CD4-positive, CD25-positive, alpha-beta regulatory T cell (primary cell): ENCODE measurements around the gene PARN. TPM values are rescaled to one million over a fixed set of nuclear protein-coding genes. Genes with fewer than 3 reads are reported as not detected.

Experiments used
- ATAC-seq, 2 donors: fragments of 150-1000 bp; cut with Tn5 transposase; one replicate each; pipeline ENCODE4 v1.10.0; 2021; ENCODE audit warnings: low read depth in 2 of 2, moderate number of reproducible peaks in 2 of 2, moderate library complexity in 1 of 2
- DNase-seq, 3 donors: peaks; one replicate each; pipeline versions ENCODE4 v3.0.0 to v3.0.0-alpha.2; 2012 to 2022; ENCODE audit warnings: mixed read lengths in 1 of 3
- H3K27ac ChIP-seq: one replicate; pipeline ENCODE4 v1.7.0; 2013; ENCODE audit warnings: mild to moderate bottlenecking, low read length; ENCODE audit not compliant: insufficient read depth, poor library complexity, severe bottlenecking
- H3K27me3 ChIP-seq: one replicate; pipeline ENCODE4 v1.7.0; 2013; ENCODE audit warnings: low read length; ENCODE audit not compliant: control insufficient read depth, insufficient read depth
- H3K36me3 ChIP-seq: one replicate; pipeline ENCODE4 v1.7.0; 2013; ENCODE audit warnings: mild to moderate bottlenecking, low read length, moderate library complexity; ENCODE audit not compliant: control insufficient read depth, insufficient read depth
- H3K4me1 ChIP-seq: 2 replicates; pipeline ENCODE4 v1.7.0; 2013; ENCODE audit warnings: mild to moderate bottlenecking, low read length; ENCODE audit not compliant: insufficient read depth, control insufficient read depth, poor library complexity, severe bottlenecking
- H3K4me3 ChIP-seq: one replicate; pipeline ENCODE4 v1.7.0; 2013; ENCODE audit warnings: low read depth, mild to moderate bottlenecking, low read length, moderate library complexity
- H3K9me3 ChIP-seq, 2 experiments: 1 replicate in 1 of 2; 2 replicates in 1 of 2; pipeline ENCODE4 v1.7.0; 2013; ENCODE audit warnings: low read length in 2 of 2, mild to moderate bottlenecking in 1 of 2, moderate library complexity in 1 of 2; ENCODE audit not compliant: control insufficient read depth in 2 of 2
- H3K27ac Mint-ChIP-seq, 3 donors: one replicate each; pipeline ENCODE4 v1.8.0; 2020 to 2022; ENCODE audit warnings: mild to moderate bottlenecking in 3 of 3, mixed read lengths in 3 of 3, moderate library complexity in 2 of 3
- H3K27me3 Mint-ChIP-seq: one replicate; pipeline ENCODE4 v1.8.0; 2022; ENCODE audit warnings: mild to moderate bottlenecking, mixed read lengths
- H3K36me3 Mint-ChIP-seq: one replicate; pipeline ENCODE4 v1.8.0; 2020; ENCODE audit warnings: mixed read lengths
- H3K4me1 Mint-ChIP-seq, 4 donors: one replicate each; pipeline ENCODE4 v1.8.0; 2020 to 2022; ENCODE audit warnings: mixed read lengths in 4 of 4, mild to moderate bottlenecking in 1 of 4
- H3K4me3 Mint-ChIP-seq, 4 donors: one replicate each; pipeline ENCODE4 v1.8.0; 2020 to 2022; ENCODE audit warnings: mild to moderate bottlenecking in 4 of 4, mixed read lengths in 4 of 4, moderate library complexity in 3 of 4
- H3K9me3 Mint-ChIP-seq, 7 donors: one replicate each; pipeline ENCODE4 v1.8.0; 2020 to 2022; ENCODE audit warnings: mixed read lengths in 7 of 7, mild to moderate bottlenecking in 3 of 7, moderate library complexity in 2 of 7
- polyA plus RNA-seq, 4 donors: library from polyadenylated mRNA; unstranded; fragments of 300-500 nt; fragmentation: Illumina TruSeq; gene quantifications; one replicate each; pipeline ENCODE4 v1.2.3, GENCODE V29; 2021
- total RNA-seq: library from RNA; stranded (reverse); gene quantifications from one replicate; pipeline ENCODE4 v1.2.3, GENCODE V29; 2022

Gene PARN
- total and polyA plus RNA-seq, 5 donors from 2014 or later: 36.2 to 50.9 (median 46.6) TPM

DNA sequence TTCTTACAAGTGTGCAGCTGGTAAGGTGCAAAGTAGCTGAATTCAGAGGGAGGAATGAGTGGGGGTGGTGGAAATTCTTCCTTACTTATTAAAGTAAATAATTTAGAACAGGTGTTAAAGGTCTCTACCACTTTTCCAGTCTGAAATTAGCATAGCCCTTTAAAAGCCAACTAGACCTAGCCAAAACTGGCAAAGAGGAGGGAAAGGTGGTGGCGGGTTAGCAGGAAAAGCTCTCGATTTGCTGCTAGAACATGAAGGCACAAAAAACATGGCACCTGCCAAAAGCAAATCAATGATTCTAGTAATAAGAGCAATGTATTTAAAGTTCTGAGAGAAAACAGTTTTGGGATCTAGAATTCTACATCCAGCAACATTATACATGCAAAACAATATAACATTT lies 157.7 kb downstream of the PARN start:
- Histone ChIP-seq H3K27ac (no peak overlapping the region), H3K36me3 (no peaks in the 10 kb centered on the region), H3K4me1 (no peaks in the 10 kb centered on the region), H3K4me3 (no peak overlapping the region), H3K9me3 (no peaks in the 10 kb centered on the region), H3K27me3 (no peaks in the 10 kb centered on the region)
- H3K36me3 Mint-ChIP-seq: peaks cover 43% of the 10 kb centered on the region
- H3K4me1 Mint-ChIP-seq: peaks cover 0 to 10% (median 6%) of the 10 kb centered on the region in 4 donors
- DNase-seq: no peak
- H3K4me3 Mint-ChIP-seq: no peak overlapping the region
- no peaks in the 10 kb centered on the region for H3K27me3 Mint-ChIP-seq
- peaks cover 0 to 1% (median 0%) of the 10 kb centered on the region in 7 donors for H3K9me3 Mint-ChIP-seq
- no peak overlapping the region for H3K27ac Mint-ChIP-seq
- ATAC-seq: no peak

- no peak overlapping the region for H3K4me3 ChIP-seq
- H3K27ac ChIP-seq: no peak overlapping the region
- Mint-ChIP-seq H3K27ac (no peak overlapping the region), H3K27me3 (no peaks in the 10 kb centered on the region), H3K9me3 (peaks cover 0 to under 1% (median 0%) of the 10 kb centered on the region in 7 donors), H3K4me1 (peaks cover 0 to 9% (median 6%) of the 10 kb centered on the region in 4 donors), H3K36me3 (peaks cover 48% of the 10 kb centered on the region), H3K4me3 (no peak overlapping the region)
- H3K36me3 ChIP-seq: no peaks in the 10 kb centered on the region
- no peak for DNase-seq
- no peak for ATAC-seq
- no peaks in the 10 kb centered on the region for H3K9me3 ChIP-seq
- H3K27me3 ChIP-seq: no peaks in the 10 kb centered on the region
- no peaks in the 10 kb centered on the region for H3K4me1 ChIP-seq
These were observed 159.3 kb downstream of the PARN start for GRCh38 chr16:14470788-14471187.

DNA sequence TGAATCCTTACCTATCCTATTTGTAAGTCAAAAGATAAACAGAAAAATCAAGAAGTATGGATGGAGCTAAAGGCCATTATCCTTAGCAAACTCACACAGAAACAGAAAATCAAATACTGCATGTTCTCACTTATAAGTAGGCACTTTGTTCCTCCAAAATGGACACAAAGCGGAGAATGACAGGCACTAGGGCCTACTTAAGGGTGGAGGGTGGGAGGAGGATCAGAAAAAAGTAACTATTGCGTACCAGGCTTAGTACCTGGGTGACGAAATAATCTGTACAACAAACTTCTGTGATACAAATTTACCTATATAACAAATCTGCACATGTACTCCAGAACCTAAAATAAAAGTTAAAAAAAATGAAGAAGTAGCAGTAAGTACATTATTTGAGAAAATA lies 164.3 kb downstream of the PARN start:
- no peak overlapping the region for H3K4me3 Mint-ChIP-seq
- H3K27me3 ChIP-seq: no peaks in the 10 kb centered on the region
- H3K27ac ChIP-seq: no peak overlapping the region
- peaks cover 2 to 8% (median 6%) of the 10 kb centered on the region in 7 donors for H3K9me3 Mint-ChIP-seq
- H3K36me3 ChIP-seq: peaks cover 8% of the 10 kb centered on the region
- DNase-seq (no peak), ATAC-seq (no peak)
- no peaks in the 10 kb centered on the region for H3K27me3 Mint-ChIP-seq
- H3K4me1 Mint-ChIP-seq: peaks cover 2 to 10% (median 5%) of the 10 kb centered on the region in 4 donors
- peaks cover 59% of the 10 kb centered on the region for H3K36me3 Mint-ChIP-seq
- H3K4me1 ChIP-seq: no peaks in the 10 kb centered on the region
- peaks cover 3 to 12% of the 10 kb centered on the region in 2 experiments for H3K9me3 ChIP-seq
- no peak overlapping the region for H3K27ac Mint-ChIP-seq
- no peak overlapping the region for H3K4me3 ChIP-seq

- H3K36me3 Mint-ChIP-seq: peaks cover 62% of the 10 kb centered on the region
- H3K4me3 Mint-ChIP-seq: no peak overlapping the region
- no peak overlapping the region for H3K27ac Mint-ChIP-seq
- Histone ChIP-seq H3K4me1 (no peaks in the 10 kb centered on the region), H3K9me3 (peaks cover 3 to 12% of the 10 kb centered on the region in 2 experiments), H3K36me3 (peaks cover 8% of the 10 kb centered on the region), H3K27ac (no peak overlapping the region), H3K4me3 (no peak overlapping the region), H3K27me3 (no peaks in the 10 kb centered on the region)
- no peaks in the 10 kb centered on the region for H3K27me3 Mint-ChIP-seq
- ATAC-seq (no peak), DNase-seq (no peak)
- H3K4me1 Mint-ChIP-seq: peaks cover 2 to 13% (median 5%) of the 10 kb centered on the region in 4 donors
- peaks cover 2 to 8% (median 6%) of the 10 kb centered on the region in 7 donors for H3K9me3 Mint-ChIP-seq
These were observed 165.3 kb downstream of the PARN start for GRCh38 chr16:14464796-14465195.

DNA sequence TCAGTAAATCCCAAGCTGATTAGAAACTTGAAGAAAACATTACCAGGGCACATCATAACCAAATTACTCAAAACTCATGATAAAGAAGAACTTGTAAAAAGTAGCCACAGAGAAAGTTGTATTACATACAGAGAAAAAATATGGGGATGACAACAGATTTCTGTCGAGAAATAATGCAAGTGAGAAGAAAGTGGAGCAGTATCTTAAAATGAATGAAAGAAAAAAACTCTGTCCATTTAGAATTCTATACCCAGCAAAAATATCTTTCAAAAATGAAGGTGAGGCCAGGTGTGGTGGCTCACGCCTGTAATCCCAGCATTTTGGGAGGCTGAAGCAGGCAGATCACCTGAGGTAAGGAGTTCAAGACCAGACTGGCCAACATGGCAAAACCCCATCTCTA lies 165.9 kb downstream of the PARN start:
- Mint-ChIP-seq H3K4me3 (no peak overlapping the region), H3K36me3 (peaks cover 58% of the 10 kb centered on the region)

DNA sequence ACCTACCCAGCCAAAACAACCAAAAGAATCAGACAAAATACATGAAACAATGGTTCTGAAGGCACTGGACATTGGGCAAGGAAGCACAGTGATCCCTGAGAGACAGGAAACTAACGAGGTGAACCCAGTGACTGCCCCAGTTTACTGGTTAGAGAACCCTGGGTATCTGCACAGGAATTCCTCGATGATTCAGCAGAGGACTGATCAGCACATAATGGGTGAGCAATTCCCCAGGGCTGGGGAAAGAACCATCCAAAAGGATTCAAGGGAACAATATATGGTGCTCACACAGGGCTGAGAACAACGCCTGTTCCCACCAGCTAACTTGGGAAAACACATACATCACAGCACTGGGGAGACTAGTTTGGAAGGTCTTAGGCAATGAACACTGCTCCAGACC lies 167.2 kb downstream of the PARN start:
- peaks cover 53% of the 10 kb centered on the region for H3K36me3 Mint-ChIP-seq
- H3K9me3 Mint-ChIP-seq: peaks cover 2 to 8% (median 6%) of the 10 kb centered on the region in 7 donors
- Histone ChIP-seq H3K9me3 (peaks cover 3 to 12% of the 10 kb centered on the region in 2 experiments), H3K36me3 (peaks cover 8% of the 10 kb centered on the region), H3K27me3 (no peaks in the 10 kb centered on the region), H3K27ac (no peak overlapping the region), H3K4me3 (no peak overlapping the region), H3K4me1 (no peaks in the 10 kb centered on the region)
- DNase-seq (no peak), ATAC-seq (no peak)
- no peaks in the 10 kb centered on the region for H3K27me3 Mint-ChIP-seq
- H3K4me3 Mint-ChIP-seq: no peak overlapping the region
- peaks cover 2 to 13% (median 4%) of the 10 kb centered on the region in 4 donors for H3K4me1 Mint-ChIP-seq
- H3K27ac Mint-ChIP-seq: peak overlapping the region in 1 of 3 donors; percentile 11

More for the DNA sequence above, 165.9 kb downstream of the PARN start:
- no peaks in the 10 kb centered on the region for H3K27me3 Mint-ChIP-seq
- Histone ChIP-seq H3K27ac (no peak overlapping the region), H3K4me3 (no peak overlapping the region), H3K36me3 (peaks cover 8% of the 10 kb centered on the region), H3K27me3 (no peaks in the 10 kb centered on the region), H3K4me1 (no peaks in the 10 kb centered on the region), H3K9me3 (peaks cover 3 to 12% of the 10 kb centered on the region in 2 experiments)
- ATAC-seq (no peak), DNase-seq (no peak)
- peaks cover 2 to 13% (median 5%) of the 10 kb centered on the region in 4 donors for H3K4me1 Mint-ChIP-seq
- H3K9me3 Mint-ChIP-seq: peaks cover 2 to 8% (median 6%) of the 10 kb centered on the region in 7 donors
- no peak overlapping the region for H3K27ac Mint-ChIP-seq

- Histone ChIP-seq H3K27ac (no peak overlapping the region), H3K9me3 (peaks cover 3 to 12% of the 10 kb centered on the region in 2 experiments), H3K4me1 (no peaks in the 10 kb centered on the region), H3K4me3 (no peak overlapping the region), H3K36me3 (peaks cover 7% of the 10 kb centered on the region), H3K27me3 (no peaks in the 10 kb centered on the region)
- peak overlapping the region in 1 of 3 donors; percentile 11 for H3K27ac Mint-ChIP-seq
- H3K27me3 Mint-ChIP-seq: no peaks in the 10 kb centered on the region
- peaks cover 41% of the 10 kb centered on the region for H3K36me3 Mint-ChIP-seq
- no peak for ATAC-seq
- peaks cover 1 to 8% (median 6%) of the 10 kb centered on the region in 7 donors for H3K9me3 Mint-ChIP-seq
- H3K4me3 Mint-ChIP-seq: no peak overlapping the region
- H3K4me1 Mint-ChIP-seq: peaks cover 0 to 13% (median 5%) of the 10 kb centered on the region in 4 donors
- DNase-seq: no peak
These were observed 169.3 kb downstream of the PARN start for GRCh38 chr16:14460726-14461125.

DNA sequence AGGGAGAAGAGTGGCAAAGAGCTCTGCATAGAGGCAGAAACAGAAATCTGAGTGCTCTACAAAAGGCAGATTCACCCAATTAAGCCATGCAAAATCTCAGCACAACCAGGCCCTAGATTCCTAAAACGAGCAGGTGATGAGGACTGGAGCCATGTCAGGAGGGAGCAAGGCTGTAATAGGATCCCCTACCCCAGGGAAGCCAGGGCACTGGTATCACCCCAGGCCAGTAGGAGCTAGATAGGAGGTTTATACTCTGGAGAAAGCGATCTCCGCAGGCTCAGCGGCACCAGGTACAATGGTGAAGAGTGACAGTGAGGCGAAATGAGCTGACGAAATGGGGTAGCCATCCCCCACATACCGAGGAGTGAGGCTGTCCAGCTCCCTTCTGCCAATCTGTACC lies 171.5 kb downstream of the PARN start:
- H3K4me3 ChIP-seq: no peak overlapping the region
- ATAC-seq (no peak), DNase-seq (no peak)
- Mint-ChIP-seq H3K36me3 (peaks cover 35% of the 10 kb centered on the region), H3K27me3 (no peaks in the 10 kb centered on the region), H3K9me3 (peaks cover 0 to 7% (median 0%) of the 10 kb centered on the region in 7 donors), H3K4me3 (no peak overlapping the region), H3K4me1 (peaks cover 0 to 13% (median 5%) of the 10 kb centered on the region in 4 donors), H3K27ac (peak overlapping the region in 1 of 3 donors; percentile 36)
- no peak overlapping the region for H3K27ac ChIP-seq
- H3K4me1 ChIP-seq: no peaks in the 10 kb centered on the region
- H3K36me3 ChIP-seq: no peaks in the 10 kb centered on the region
- no peaks in the 10 kb centered on the region for H3K27me3 ChIP-seq
- peaks cover 0 to under 1% of the 10 kb centered on the region in 2 experiments for H3K9me3 ChIP-seq
